Measurements from ENCODE around the gene CD68.

The CD68 gene

DNA sequence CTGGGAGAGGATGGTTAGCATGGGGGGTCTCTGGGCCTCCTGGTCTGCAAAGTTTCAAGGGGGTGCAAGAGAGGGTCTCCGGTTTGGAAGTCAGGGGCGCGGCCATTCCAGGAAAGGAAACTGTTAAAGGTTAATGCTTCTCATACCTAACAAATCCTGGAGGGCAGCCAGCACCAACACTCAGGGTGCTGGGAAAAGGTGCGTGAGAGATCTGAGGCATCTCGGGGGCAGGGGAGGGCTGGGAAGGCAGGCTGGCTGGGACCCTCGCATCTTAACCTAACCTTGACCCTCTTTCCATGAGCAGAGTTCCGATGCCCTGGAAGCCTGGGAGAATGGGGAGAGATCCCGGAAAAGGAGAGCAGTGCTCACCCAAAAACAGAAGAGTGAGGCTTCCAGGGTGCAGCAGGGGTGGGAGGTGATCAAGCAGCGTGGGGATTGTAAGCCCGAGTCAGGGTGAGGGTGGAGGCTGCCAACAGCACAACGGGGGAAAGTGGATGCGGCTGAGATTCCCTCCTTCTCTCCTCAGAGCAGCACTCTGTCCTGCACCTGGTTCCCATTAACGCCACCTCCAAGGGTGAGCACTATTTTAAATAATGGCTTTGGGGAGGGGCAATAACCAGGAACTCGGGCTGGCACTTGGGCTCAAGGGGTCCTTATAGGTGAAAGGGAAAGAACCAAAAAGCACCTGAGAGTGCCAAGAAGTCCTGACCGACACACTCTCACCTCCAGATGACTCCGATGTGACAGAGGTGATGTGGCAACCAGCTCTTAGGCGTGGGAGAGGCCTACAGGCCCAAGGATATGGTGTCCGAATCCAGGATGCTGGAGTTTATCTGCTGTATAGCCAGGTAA, 19.9 kb upstream of the CD68 start:
- no peak for DNase-seq

DNA sequence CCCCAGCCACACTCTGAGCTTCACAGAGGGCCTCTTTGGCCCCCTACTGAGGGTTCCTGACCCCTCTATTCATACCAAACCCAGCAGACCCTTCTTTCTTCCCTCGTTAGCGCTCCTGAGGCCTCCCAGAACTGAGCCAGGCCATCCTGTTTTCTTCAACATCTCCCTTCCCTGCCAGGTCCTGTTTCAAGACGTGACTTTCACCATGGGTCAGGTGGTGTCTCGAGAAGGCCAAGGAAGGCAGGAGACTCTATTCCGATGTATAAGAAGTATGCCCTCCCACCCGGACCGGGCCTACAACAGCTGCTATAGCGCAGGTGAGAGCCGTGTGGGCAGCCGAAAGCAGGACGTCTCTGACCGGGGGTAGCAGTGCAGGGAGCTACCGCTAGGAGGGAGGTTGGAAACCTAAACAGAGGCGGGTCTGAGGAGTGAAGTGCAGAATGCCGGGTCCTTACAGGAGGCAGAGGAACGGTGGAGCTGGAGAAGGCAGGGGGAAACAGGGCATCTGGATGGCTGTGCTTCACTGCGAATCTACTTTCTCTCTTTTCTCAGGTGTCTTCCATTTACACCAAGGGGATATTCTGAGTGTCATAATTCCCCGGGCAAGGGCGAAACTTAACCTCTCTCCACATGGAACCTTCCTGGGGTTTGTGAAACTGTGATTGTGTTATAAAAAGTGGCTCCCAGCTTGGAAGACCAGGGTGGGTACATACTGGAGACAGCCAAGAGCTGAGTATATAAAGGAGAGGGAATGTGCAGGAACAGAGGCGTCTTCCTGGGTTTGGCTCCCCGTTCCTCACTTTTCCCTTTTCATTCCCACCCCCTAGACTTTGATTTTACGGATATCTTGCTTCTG, 19.0 kb upstream of the CD68 start:
- DNase-seq: no peak

DNA sequence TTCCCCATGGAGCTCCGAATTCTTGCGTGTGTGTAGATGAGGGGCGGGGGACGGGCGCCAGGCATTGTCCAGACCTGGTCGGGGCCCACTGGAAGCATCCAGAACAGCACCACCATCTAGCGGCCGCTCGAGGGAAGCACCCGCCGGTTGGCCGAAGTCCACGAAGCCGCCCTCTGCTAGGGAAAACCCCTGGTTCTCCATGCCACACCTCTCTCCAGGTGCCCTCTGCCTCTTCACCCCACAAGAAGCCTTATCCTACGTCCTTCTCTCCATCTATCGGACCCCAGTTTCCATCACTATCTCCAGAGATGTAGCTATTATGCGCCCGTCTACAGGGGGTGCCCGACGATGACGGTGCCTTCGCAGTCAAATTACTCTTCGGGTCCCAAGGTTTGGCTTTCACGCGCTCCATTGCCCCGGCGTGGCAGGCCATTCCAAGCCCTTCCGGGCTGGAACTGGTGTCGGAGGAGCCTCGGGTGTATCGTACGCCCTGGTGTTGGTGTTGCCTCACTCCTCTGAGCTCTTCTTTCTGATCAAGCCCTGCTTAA, 18.3 kb upstream of the CD68 start:
- DNase-seq: peak; percentile 42

DNA sequence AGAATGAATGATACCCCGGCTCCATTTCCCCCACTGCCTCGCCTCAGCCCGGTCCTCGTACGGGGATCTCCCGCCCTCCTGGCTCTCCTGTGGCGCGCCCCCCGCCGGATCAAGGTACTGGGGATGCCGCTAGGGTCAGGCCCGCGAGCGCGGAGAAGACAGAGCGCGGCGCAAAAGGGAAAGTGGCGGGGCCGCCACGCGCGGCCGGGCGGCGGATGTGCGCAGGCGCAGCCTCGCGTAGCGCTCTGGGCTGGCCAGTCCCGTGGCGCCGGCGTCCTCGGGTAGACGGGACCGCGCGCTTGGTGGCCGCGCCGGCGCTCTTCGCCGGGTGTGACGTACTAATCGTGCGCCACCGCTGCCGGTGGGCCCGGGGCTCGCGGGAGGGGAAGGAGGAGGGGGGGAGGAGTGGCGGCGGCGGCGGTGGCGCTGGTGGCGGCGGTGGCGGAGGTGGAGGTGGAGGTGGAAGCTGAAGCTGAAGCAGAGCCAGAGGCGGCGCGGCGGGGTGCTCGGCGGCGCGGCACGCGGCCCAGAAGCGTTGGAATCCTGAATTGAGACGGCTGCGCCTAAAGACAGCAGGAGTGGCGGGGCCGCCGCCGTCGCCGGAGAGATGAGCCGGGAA, 17.7 kb upstream of the CD68 start, which contains the start of gene SENP3:
TSS of gene SENP3 (plus strand) at position 331 of the 619 bp plus-strand sequence. CDS start 1,158 bp downstream, outside the sequence.
- DNase-seq: no peak

DNA sequence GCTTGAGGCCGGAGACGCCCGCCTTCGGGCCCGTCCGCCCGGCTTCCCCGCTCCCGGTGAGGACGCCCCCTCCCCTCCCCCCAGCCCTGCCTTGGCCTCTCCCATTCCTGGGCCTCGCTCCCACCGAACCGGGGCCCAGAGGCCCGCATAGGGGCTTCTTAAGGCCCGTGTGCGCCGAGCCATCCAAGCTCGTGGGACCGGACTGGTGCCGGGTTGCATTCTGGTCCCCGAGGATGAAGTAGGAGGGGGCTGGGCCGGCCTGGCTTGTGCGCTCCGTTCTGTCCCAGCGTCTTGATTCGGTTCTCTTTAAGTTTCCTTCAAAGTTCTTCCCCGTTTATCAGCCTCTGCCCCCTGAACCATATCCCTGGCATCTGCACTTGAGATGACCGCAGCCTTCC, 17.2 kb upstream of the CD68 start:
- no peak for DNase-seq

DNA sequence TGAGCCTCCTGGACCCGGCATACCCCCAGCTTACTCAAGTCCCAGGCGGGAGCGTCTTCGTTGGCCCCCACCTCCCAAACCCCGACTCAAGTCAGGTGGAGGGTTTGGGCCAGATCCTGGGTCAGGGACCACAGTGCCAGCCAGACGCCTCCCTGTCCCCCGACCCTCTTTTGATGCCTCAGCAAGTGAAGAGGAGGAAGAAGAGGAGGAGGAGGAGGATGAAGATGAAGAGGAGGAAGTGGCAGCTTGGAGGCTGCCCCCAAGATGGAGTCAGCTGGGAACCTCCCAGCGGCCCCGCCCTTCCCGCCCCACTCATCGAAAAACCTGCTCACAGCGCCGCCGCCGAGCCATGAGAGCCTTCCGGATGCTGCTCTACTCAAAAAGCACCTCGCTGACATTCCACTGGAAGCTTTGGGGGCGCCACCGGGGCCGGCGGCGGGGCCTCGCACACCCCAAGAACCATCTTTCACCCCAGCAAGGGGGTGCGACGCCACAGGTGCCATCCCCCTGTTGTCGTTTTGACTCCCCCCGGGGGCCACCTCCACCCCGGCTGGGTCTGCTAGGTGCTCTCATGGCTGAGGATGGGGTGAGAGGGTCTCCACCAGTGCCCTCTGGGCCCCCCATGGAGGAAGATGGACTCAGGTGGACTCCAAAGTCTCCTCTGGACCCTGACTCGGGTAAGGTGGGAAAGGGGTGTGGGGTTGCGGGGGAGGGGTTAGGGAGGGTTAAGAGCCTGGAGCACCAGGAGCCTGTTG, 16.1 kb upstream of the CD68 start:
- no peak for DNase-seq

DNA sequence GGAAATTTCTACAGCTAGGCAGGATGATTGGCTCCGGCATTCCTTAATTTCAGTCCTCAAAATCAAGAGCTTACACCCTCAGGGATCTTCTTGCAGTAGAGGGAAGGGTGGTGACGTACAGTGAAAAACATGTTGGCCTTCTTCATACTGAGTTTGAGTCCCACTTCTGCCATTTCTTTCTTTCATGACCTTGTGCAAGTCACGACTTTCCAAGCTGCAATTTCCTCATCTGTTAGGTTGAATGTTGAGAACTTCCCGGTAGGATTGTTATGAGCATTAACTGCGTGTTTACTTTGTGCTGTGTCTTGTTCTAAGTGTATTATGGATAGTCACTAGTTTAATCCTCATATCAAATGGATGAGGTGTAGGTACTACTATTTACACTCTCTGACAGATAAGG, 9.9 kb upstream of the CD68 start:
- DNase-seq: no peak

DNA sequence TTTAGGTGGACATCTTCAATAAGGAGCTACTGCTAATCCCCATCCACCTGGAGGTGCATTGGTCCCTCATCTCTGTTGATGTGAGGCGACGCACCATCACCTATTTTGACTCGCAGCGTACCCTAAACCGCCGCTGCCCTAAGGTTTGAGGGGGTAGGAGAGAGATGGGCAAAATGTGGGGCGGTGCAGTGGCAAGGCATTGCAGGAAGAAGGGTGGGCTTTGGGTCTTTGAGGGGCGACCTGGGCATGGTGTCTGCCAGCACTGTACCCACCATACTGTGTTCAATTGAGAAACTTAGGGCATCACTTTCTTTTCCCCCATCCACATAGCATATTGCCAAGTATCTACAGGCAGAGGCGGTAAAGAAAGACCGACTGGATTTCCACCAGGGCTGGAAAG, 9.1 kb upstream of the CD68 start:
- DNase-seq: no peak

DNA sequence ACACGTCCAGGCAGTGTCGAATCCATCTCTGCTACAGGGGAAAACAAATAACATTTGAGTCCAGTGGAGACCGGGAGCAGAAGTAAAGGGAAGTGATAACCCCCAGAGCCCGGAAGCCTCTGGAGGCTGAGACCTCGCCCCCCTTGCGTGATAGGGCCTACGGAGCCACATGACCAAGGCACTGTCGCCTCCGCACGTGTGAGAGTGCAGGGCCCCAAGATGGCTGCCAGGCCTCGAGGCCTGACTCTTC, 7.2 kb upstream of the CD68 start:
- no peak for DNase-seq

DNA sequence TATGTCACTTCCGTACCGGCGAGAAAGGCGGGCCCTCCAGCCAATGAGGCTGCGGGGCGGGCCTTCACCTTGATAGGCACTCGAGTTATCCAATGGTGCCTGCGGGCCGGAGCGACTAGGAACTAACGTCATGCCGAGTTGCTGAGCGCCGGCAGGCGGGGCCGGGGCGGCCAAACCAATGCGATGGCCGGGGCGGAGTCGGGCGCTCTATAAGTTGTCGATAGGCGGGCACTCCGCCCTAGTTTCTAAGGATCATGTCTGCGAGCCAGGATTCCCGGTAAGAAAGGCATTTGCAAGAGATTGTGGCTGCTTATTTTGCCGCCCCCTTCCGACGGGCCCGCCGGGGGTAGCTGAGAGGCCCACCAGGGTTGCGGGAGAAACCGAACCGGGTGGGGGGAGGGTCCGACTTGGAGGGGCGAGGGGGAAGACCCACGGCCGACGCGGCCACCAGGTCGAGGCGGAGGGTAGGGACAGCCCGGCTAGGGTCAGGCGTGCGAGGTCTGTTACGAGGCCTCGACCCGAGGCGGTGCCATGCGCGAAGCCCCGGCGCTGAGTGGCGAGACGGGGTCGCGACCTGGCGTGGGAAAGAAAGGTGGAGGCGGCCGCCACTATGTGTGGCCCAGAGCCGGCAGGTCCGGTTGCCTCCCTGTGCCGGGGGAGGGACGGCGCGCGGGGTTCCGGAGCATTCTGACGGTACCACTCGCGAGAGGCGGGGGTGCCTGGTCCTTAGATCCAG, 6.7 kb upstream of the CD68 start:
- DNase-seq: peak; percentile 88

DNA sequence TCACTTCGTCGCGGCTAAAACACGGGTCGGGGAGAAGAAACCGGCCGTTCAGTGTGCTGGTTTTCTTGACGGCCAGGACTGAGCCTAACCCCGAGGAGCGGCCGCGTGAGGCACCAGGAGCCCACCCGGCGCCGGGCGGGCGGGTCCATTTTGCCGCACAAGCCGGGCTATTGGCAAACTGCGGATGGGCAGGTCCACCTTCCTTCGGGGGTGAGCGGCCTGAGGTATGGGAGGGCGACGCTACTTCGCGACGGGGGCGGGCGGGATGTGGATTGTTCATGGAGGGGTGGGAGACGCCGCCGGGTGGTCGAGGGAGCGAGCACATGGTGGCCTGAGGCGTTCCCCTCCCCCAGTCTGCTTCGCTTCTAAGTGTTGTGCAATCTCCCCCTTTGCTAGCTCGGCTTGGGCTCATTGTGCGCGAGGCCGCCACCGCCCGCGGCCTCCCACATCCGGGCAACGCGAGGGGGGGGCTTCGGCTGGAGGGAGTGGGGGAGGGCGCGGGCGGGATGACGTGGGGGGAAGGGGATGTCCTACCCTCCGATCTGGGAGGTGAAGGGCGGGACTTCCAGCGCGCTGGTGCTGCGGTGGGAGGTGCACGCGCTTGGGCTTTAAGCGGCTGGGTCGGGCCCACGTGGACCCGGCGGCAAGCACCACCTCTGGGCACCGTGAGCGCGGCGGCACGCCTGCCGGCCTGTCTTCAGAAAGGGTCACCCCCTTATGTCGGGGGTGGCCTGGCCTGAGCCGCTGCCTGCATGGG, 5.9 kb upstream of the CD68 start:
- DNase-seq: no peak

DNA sequence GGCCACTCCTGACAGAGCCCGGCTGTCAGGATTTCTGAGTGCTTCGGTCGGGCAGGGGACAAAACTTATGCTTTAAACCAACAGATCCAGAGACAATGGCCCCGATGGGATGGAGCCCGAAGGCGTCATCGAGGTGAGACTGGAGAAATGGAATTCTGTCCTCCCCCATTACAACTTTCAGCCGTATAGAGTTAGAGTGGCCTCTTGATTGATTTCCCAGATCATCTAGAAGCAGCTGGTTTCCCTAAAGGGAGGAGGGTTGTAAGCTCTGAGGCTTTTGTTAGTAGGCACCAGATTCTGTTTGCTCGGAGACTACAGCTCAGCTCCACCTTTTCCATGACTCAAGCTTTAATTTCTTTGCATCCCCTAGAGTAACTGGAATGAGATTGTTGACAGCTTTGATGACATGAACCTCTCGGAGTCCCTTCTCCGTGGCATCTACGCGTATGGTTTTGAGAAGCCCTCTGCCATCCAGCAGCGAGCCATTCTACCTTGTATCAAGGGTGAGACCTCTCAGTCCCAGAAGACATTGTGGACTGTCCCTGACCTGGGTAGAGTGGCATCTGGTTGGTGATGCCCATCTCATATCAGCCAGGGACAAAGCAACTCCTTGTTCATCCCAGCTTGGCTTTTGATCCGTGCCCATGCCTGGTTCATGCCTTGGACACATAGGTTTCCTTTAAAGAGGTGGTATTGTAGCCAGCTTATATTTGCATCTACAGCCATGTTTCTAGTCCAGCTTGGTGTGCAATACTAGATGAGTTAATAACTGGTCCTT, 5.1 kb upstream of the CD68 start:
- DNase-seq: no peak

DNA sequence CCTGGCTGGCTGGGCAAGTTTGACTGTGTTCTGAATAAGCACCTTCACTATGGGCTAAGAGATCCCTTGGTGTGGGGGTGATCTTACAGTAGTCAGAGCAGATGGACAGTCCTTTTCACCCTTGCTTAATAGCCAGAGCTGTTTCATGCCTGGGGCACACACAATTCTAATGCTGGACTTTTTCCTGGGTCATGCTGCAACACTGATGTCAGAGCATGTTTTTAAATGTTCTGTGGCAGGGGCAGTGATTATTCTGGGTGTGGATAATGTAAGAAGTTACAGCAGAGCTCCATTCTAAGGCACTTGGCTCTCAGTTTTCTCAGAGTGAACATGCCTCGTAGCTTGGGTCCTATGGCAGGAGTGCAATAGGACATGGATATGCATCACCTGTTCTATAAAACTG, 4.0 kb upstream of the CD68 start:
- no peak for DNase-seq

DNA sequence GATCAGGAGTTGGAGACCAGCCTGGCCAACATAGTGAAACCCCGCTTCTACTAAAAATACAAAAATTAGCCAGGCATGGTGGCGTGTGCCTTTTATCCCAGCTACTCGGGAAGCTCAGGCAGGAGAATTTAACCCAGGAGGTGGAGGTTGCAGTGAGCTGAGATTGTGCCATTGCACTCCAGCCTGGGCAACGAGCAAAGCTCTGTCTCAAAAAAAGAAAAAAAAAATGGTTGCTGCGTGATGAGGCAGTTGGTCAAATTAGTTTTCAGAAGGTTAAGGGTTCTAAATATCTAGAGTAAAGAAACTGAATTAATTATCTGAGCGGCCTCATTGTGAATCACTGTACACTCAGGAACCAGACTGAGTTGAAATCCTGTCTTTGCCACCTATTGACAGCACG, 3.5 kb upstream of the CD68 start:
- no peak for DNase-seq

DNA sequence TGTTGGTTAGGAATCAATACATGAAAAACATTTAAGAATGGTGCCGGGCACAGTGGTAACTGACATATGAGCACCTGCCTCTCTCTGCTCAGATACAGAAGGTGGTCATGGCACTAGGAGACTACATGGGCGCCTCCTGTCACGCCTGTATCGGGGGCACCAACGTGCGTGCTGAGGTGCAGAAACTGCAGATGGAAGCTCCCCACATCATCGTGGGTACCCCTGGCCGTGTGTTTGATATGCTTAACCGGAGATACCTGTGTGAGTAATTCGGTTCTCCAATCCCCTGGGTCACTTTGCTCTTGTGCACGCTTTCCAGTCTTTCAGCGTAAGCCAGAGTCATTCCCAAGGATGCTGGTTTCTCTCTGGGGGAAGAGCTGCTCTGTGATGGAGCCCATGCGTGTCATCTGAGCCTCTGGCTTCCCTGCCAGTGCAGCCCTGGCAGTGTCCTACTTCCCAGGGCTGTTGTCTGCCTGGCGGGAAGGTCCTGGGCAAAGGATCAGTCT, 3.0 kb upstream of the CD68 start:
- DNase-seq: no peak

DNA sequence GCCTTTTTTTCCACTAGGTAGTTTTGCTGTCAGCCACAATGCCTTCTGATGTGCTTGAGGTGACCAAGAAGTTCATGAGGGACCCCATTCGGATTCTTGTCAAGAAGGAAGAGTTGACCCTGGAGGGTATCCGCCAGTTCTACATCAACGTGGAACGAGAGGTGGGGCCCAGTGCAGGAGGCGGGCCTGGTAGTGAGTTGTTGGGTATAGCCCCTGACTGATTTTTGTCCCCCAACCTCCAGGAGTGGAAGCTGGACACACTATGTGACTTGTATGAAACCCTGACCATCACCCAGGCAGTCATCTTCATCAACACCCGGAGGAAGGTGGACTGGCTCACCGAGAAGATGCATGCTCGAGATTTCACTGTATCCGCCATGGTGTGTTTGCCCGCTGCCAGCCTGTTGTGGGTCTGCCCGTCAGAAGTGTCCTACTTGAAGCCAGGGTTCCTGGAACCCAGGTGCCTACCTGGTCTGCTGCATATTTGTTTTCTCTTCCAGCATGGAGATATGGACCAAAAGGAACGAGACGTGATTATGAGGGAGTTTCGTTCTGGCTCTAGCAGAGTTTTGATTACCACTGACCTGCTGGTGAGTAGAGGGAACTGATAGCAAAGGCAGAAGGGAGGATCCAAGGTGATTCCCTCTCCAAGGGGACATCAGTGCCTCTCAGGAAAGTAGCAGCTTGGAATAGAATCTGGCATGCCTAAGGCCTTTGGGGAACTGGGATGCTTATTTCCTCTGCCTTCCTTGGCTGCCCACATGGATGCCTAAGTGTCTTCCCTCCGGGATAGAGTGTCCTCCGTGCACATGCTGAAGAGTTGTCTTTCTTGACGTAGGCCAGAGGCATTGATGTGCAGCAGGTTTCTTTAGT, 1.9 kb upstream of the CD68 start:
- no peak for DNase-seq

DNA sequence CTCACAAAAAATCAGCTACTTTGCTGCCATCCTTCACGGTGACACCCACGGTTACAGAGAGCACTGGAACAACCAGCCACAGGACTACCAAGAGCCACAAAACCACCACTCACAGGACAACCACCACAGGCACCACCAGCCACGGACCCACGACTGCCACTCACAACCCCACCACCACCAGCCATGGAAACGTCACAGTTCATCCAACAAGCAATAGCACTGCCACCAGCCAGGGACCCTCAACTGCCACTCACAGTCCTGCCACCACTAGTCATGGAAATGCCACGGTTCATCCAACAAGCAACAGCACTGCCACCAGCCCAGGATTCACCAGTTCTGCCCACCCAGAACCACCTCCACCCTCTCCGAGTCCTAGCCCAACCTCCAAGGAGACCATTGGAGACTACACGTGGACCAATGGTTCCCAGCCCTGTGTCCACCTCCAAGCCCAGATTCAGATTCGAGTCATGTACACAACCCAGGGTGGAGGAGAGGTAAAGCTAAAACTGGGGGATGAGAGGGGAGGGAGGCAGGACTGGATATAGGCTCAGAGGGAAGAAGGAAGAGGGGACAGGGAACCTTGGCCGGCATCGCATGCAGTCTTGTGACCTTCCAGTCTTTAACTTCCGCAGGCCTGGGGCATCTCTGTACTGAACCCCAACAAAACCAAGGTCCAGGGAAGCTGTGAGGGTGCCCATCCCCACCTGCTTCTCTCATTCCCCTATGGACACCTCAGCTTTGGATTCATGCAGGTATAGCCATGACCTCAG, 581 bp downstream of the CD68 start:
- no peak for DNase-seq
